Jurkat, Clone E6-1 (cell line): ENCODE results near the gene IL1RAPL2.
"Not testable (repeated sequence)": the region's sequence is repeated elsewhere in the genome, so short reads cannot be mapped to it uniquely, and the experiment has no call there.

Source experiments
- DNase-seq: peaks from one replicate; pipeline ENCODE4 v3.0.0-alpha.2; 2011; ENCODE audit warnings: low read depth, low spot score
- H3K4me3 ChIP-seq: 2 replicates; pipeline ENCODE4 v1.5.1; 2011; ENCODE audit warnings: mild to moderate bottlenecking, low read length, control low read depth, moderate library complexity

IL1RAPL2 gene

GRCh38 chrX:105781804-105782203, 1215.8 kb downstream of the IL1RAPL2 start:
- no peak for DNase-seq

GRCh38 chrX:105796877-105797276, 1230.9 kb downstream of the IL1RAPL2 start:
- not testable (repeated sequence) for DNase-seq, H3K4me3 ChIP-seq

More at GRCh38 chrX:105781804-105782203, 1215.8 kb downstream of the IL1RAPL2 start:
- no peak overlapping the region for H3K4me3 ChIP-seq

GRCh38 chrX:105803891-105804290, 1237.9 kb downstream of the IL1RAPL2 start:
- no peak for DNase-seq

DNA sequence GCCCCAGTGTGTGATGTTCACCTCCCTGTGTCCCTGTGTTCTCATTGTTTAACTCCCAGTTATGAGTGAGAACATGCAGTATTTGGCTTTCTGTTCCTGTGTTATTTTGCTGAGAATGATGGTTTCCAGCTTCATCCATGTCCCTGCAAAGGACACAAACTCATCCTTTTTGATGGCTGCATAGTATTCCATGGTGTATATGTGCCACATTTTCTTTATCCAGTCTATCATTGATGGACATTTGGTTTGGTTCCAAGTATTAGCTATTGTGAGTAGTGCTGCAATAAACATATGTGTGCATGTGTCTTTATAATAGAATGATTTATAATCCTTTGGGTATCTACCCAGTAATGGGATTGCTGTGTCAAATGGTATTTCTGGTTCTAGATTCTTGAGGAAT, 1239.7 kb downstream of the IL1RAPL2 start:
- H3K4me3 ChIP-seq, DNase-seq: not testable (repeated sequence)

More at GRCh38 chrX:105803891-105804290, 1237.9 kb downstream of the IL1RAPL2 start:
- H3K4me3 ChIP-seq: no peak overlapping the region

- DNase-seq: no peak
- H3K4me3 ChIP-seq: no peak overlapping the region
Measured at GRCh38 chrX:105816517-105816916, 1250.5 kb downstream of the IL1RAPL2 start.
